Activated CD4-positive, alpha-beta T cell treated with anti-CD3 and anti-CD28 coated beads for 24 hours (primary cell): Measurements from ENCODE around the gene HOXA11.

ENCODE experiments used
- DNase-seq, 2 donors: peaks; one replicate each; pipeline ENCODE4 v3.0.0-alpha.2; 2020; ENCODE audit warnings: low read depth in 2 of 2

HOXA11 gene

DNA sequence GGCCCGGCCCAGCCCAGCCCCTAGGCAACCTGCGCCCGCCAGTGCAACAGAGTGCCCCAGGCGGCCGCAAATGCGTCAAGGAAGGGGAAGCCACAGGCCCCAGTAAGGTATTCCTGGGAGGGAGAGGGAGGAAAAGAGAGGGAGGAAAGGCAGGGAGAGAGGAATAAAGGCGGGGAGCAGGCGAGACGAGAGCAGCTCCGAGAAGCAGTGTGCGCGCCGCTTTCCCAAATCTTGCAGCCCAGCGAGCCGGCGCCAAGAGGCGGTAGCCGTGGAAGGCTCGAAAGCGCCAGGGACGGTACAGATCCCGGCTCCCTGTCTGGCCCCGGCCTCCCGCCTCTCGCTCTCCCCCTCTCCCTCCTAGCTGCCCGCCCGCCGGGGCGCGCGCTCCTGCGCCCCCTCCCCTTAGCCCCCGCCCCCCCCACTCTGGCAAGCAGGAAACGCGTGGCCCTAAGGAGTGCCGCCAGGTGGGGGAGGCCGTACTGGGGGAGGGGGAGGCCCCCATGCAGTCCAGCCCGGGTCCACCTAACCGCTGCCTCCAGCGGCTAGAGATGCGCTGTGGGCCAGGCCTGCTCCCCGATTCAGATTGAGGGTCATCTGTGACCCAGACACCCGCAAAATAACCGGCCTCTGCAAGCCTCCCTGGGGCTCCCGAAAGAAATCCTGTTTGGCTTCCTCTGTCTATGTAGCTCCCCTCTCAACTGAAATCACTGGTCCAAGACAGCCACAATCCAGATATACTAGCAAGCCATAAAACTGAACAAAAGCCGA lies 15.2 kb downstream of the HOXA11 start:
- no peak for DNase-seq

DNA sequence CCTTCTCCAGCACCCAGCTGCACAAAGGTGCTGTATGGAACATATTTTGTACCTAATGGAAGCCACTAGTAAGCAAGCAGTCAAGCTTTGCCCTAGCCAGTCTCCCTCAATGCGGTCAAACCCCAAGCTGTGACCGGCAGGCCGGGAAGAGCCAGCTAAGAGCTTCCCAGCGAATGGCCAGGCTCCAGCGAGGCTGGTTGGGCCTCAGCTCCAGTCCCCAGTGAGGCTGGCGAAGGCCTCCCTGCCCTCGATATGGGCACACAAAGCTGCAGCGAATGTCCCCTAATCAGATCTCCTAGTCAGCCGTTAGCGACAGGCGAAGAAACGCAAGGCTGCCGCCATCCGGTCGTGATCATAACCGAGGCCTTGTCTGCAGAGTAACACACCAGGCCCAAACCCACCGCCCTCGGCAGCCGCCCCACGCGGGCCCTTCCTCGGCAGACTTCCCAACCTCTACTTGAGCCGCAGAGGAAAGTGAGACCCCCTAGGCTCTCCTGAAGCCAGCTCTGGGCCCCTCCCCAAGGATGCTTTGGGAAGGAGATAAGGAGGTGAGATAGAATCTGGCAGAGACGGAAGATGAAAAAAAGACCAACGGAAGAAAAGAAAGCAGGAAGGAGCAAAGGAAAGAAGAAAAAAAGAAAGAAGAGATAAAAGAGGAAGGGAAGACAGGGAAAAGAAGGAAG lies 16.6 kb downstream of the HOXA11 start:
- DNase-seq: no peak

DNA sequence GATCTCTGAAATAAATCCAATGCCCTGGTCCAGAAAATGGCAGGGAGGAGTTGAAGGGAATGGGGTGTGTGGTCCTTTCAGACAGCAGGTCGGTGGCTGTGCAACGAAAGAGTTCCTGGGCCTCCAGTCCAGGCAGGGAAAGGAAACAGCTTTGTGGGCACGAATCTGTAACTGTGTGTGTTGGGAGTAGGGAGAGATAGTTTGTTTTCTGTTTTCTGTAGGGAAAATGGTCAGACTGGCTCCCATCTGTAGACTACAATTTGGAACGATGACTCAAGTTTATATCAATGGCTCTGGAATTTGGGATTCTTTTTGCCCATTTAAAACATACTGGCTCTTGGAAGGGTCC lies 17.1 kb downstream of the HOXA11 start:
- DNase-seq: no peak

DNA sequence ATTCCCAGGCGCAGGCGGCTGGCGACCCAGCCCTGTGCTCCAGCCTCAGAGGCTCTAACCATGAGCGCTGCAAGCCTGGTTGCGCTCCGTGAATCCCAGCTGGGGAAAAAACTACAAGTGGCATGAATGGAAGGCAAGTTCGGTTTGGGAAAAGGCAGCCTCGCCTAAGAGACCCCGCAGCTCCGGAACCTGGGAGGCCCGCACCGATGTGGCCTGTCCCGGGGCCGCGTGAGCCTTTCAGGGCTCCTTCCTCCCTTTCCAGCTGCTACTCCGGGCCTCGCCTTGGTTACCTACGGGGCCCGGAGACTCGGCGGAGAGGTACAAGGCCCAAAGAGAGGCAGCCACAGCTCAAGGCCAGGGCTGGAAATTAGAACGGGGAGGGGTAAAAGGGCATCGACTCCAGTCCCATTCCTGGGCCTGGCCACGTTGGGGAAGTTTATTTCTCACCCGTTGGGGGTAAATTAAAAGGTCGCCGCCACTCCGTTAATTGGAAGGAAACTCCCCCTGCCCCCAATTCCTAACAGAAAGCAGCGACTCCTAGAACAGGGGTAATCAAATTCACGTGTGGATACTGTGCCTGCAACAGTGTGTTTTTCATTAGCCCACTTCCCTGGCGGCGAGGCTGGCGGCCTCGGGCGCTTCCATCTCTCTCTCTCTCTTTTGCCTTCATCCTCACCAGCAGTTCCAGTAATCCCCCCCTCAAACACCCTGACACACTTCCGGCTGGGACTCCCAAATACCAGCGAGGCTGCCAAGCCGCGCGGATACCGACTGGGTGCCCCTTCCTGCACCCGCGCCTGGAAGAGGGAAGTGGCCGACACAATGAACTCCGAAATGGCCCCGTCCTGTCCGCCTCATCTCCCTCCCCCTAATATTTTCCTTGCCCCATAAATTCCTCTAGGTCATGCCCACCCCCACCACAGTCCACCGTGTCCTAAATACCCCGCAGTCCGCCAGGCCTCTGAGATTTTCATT lies 18.2 kb downstream of the HOXA11 start:
- no peak for DNase-seq

DNA sequence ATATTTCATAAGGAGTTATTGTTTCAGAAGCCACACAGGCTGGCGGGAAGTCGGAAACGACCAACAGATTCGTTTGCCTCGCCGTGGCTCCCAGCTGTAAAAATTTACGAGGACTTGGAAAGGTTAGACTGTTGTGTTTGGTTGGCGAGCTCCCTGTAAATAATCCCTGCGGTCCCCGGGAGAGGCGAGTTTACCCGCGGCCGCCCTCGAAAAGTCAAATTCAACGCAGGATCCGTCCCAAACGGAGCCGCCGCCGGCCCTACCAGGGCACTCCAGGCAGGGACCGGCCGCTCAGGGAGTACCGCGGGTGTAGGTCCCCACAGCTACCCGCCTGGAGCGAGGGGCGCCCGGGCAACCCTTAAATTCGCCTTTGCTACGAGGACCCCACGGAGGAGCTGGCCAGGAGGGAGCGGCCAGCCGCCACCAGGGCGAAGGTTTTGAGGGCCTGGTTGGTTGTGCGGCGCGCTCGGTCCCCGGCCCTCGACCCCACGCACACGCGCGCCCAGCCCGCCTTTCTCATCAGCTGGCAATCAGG lies 19.0 kb downstream of the HOXA11 start:
- no peak for DNase-seq

DNA sequence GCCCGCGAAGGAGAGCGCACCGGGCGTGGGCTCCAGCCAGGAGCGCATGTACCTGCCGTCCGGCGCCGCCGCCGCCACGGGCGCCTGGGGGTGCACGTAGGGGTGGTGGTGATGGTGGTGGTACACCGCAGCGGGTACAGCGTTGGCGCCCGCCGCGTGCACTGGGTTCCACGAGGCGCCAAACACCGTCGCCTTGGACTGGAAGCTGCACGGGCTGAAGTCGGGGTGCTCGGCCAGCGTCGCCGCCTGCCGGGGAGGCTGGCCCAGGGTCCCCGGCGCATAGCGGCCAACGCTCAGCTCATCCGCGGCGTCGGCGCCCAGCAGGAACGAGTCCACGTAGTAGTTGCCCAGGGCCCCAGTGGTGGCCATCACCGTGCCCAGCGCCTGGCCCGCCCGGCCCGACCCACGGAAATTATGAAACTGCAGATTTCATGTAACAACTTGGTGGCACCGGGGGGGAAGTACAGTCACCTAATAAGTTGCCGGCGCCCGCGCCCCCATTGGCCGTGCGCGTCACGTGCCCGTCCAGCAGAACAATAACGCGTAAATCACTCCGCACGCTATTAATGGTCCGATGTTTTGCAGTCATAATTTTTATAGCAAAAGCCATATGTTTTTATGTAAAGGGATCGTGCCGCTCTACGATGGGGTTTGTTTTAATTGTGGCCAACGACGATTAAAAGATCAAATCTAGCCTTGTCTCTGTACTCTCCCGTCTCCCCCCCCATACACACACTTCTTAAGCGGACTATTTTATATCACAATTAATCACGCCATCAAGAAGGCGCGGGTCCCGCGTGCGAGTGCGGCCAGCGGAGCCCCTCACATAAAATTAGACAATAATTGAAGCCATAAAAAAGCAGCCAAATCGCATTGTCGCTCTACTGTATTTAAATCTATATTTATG lies 19.7 kb downstream of the HOXA11 start, which contains the start of gene HOXA9:
Gene HOXA9 (minus strand): TSS at position 449 of the 907 bp plus-strand sequence. CDS start 80 bp downstream, at position 369.
- no peak for DNase-seq

DNA sequence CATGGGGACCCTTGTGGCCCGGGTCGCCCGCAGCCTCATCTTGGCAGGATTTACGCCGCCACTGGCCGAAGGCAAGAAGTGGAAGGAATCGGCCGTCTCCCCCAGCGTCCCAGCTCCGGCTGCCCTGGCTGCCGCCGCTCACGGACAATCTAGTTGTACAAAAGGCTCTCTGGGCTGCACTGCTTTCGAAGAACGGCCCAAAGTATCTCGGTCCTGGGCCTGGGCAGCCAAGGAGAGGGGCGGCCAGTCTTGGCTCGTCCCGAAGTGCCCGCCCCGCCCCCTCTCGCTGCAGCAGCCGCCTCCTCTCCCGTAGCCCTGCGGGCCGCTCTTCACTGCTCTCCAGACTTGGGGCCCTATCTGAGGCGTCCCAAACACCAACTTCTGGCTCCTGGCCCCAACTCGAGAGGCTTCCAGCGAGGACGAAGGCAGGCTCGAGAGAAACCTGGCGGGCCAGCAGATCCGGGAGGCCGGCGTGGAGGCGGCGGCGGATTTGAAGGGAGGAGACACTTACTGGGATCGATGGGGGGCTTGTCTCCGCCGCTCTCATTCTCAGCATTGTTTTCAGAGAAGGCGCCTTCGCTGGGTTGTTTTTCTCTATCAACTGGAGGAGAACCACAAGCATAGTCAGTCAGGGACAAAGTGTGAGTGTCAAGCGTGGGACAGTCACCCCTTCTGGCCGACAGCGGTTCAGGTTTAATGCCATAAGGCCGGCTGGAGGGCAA lies 20.5 kb downstream of the HOXA11 start:
- no peak for DNase-seq

DNA sequence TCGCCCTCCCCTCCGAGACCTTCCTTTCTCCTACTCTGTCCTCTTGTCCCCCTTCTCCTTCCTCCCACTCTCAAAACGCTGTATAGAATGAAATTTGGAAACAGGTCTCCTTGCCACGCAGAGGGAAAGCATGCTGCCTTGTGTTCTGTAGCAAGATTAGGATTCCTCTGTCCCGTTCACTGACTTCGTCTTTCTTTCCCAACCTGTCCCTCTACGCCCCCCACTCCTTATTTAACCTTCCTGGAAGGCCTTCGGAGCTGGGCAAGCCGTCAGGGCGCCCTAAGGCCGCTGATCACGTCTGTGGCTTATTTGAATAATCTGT lies 21.0 kb downstream of the HOXA11 start:
- no peak for DNase-seq

DNA sequence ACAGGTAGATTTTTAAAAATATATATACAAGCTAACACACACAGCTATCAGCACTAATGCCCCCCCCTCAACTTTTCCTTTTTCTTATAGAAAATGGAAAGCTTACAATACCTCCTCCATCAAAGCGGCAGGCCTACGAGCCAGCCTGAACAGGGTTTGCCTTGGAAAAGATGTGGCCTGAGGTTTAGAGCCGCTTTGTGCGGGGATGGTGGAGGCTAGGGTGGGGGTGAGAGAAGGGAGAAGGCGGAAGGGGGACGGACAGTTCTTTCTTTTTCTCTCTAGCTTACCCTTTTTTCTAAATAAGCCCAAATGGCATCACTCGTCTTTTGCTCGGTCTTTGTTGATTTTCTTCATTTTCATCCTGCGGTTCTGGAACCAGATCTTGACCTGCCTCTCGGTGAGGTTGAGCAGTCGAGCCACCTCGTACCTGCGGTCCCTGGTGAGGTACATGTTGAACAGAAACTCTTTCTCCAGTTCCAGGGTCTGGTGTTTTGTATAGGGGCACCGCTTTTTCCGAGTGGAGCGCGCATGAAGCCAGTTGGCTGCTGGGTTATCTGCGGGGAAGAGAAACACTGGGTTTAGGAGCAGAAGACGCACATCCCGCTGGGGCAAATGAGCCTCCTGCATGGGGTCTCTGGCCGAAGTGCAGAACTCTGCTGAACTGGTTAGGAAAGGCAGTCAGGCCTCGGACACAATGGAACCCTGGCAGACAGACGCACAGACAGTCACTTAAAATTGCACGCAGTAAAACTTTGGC lies 21.6 kb downstream of the HOXA11 start:
- no peak for DNase-seq

DNA sequence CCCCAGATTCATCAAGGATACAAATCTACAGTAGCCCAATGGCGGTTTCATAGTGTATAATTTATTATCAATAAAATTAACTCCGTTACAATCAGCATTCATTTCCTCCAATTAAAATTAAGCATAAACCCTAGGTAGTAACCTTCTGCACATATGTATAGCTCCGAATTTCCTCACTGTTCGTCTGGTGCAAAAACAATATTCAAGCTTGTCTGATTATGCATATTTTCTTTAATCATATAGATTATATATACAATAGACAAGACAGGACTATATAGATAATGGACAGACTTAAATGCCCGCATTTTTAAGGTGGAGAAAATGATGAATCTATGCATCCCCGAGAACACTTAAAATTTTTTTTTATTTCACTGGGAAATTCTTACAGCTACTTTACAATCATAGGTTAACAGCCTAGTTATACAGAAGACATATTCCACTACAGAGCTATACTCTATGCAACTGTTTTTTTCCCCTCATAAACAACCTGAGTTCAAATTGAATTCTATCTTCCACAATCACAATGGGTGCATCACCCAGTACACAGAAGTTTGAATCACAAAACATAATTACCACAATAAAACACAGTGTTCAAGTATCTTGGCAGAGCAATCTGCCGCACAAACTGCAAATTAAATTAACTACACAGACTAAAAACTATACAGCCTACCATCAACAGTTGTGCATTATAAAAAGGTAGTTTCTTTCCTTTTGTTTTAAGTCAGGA lies 22.3 kb downstream of the HOXA11 start:
- no peak for DNase-seq

DNA sequence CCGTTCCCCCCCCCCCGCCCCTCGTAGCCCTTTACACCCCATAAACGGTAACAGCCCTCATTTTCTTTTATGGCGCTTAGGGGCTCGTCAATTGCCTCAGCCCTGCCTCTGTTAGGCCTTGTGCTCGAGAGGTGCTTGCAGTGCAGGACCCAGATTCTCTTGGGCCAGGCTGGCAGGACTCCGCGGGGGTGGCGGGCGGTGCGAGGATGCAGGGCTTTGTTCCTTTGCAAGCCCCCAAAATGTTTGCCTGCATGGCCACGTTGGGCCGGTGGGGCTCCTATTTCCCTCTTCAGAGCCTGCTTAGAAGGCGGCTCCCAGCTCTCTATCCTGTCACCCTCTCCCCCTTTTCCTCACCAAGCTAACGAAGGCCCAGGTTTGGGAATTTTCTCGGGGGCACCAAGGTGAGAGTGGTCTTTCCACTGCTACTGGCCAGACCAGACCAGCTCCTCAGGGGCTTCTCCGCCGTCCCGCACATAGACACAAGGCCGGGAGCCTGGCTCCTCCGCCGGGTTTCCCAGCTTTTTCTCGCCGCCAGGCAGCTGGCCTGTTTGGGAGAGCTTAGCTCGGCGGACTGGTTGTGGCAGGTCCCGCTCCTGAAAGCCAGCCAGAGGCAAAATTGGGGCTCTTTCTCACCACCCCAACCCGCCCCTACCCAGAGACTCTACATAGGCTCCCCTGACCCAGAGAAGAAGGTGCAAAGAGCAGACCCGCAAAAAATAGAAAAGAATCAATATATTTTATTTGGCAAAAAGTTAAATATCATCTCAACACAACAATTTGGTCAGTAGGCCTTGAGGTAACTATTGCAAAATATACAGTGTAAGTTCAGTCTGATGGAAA lies 23.1 kb downstream of the HOXA11 start:
- DNase-seq: no peak

DNA sequence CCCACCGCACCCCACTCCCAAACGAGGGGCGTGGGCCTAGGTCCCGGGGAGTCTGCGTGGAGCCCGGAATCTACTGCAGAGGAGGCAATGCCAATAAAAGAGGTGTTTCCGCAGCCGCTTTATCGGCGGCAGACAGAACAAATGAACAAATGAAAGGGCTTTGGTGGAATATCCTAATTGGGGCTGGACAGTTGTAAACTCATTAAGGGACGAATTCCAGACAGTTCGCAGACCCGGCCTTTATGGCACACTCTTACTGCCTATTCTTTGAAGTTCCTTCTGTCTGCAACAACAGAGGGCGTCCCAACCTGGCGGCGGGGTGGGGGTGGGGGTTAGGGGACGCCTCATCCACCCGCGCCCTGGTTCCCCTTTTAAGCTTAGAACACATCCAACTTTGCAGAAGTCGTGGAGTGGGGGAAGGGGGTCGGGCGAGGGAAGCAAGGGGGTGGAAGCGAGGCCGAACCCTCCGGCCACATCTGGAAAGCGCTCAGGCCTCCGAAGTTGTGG lies 23.8 kb downstream of the HOXA11 start:
- no peak for DNase-seq

DNA sequence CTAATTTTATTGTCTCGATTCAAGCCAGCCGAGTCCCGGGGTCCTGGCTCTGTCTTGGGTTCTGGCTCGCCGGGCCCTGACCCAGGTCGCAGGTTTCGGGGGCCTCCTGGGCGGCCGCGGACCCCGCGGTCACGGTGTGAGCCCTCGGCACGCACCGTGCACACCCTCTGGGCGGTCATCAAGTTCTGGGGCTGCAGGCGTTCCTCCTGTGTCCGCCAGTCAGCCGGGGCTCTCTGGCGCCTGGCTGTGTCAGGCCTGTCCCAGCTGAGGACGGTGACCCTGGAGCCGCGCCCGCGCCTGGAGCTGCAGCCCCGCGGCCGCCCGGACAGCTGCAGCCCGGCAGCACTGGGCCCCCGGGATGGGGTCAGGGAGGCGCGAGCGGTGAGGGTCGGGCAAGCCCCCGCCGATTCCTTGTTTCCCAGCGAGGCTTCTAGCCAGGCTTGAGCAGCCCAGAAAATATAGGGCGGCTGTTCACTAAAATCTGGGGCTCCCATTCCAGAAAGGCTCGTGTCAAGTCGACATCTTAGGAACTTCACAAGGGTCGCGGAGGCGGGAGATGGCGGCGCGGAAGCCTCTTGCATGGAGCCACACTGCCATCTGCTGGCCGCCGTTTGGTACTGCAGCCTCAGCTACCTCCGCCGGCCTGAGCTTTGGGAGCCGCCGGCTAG lies 24.4 kb downstream of the HOXA11 start:
- DNase-seq: peak; percentile 81 to 84

DNA sequence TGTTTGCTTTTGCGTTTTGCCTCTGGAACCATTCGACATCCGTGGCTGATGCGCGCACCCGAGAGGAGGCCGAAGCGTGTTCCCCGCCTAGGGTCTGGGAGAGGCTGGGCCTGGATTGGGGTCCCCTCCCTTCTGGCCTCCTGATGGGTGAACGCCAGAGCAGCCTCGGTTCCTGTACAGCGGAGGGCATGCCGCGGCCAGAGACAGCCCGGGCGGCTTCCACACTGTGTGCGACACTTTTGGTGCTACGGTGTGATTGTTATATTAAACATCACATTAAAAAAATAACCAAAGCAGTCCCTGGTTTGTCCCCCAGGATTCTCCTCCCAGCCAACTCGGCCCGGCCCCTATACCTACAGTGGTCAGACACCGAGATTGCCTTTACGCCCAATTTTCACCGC lies 24.9 kb downstream of the HOXA11 start:
- no peak for DNase-seq

DNA sequence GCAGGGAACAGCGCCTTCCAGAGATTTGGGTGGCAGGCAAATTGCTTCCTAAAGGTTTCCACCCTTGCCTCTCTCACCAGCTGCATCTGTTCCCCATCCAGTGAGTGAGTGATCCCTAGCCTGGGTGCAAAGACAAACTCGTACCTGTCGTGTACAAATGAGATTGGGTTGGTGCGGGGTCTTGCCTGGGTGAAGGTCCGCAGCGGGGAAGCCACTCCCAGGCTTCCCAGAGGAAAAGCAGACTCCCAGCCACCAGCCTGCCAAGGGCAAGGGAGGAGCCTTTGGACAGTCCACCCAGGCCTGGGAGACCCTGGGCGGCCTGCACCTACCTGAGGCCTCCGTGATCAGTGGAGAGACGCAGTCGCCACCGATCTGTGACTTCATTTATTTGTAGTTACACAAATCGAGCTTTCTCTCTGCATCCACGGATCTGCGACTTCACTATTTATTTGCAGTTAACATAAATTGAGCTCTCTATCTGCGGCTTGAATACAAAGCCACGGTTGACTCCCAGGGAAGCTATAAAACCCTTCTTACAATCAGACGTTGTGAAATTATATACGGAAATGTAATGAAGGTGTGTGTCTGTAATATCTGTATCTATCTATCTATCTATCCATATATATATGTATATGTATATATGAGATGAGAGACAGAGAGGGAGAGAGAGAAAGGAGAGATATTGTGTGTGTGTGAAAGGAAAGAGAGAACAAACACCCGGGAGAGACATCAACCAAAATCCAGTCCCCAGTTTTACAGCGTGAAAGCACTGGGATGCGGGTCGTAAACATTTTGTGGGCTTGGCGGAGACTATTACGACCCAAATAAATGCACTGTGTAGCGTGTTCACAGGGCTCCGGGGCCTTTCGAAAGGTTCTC lies 25.5 kb downstream of the HOXA11 start:
- no peak for DNase-seq
